Stimulated activated naive CD8-positive, alpha-beta T cell treated with anti-CD3 and anti-CD28 coated beads, Interleukin-15, amount 100 ng/mL, for 72 hours (primary cell): ENCODE data around the gene POLDIP3.
"Not testable (repeated sequence)": the region's sequence is repeated elsewhere in the genome, so short reads cannot be mapped to it uniquely, and the experiment has no call there.

Source experiments
- ATAC-seq: fragments of 150-1000 bp; cut with Tn5 transposase; 2 replicates; pipeline ENCODE4 v1.10.0; 2021; ENCODE audit warnings: mild to moderate bottlenecking, moderate library complexity
- DNase-seq, 2 donors: peaks; one replicate each; pipeline ENCODE4 v3.0.0; 2021 to 2022
- H3K27ac Mint-ChIP-seq, 2 donors: one replicate each; pipeline ENCODE4 v1.8.0; 2022; ENCODE audit warnings: mild to moderate bottlenecking in 2 of 2, mixed read lengths in 2 of 2, moderate library complexity in 2 of 2
- H3K27me3 Mint-ChIP-seq: one replicate; pipeline ENCODE4 v1.8.0; 2022; ENCODE audit warnings: mixed read lengths
- H3K4me1 Mint-ChIP-seq: one replicate; pipeline ENCODE4 v1.8.0; 2022; ENCODE audit warnings: mild to moderate bottlenecking, mixed read lengths
- H3K4me3 Mint-ChIP-seq, 2 donors: one replicate each; pipeline ENCODE4 v1.8.0; 2022; ENCODE audit warnings: mild to moderate bottlenecking in 2 of 2, mixed read lengths in 2 of 2, moderate library complexity in 1 of 2
- H3K9me3 Mint-ChIP-seq, 2 donors: one replicate each; pipeline ENCODE4 v1.8.0; 2022; ENCODE audit warnings: mixed read lengths in 2 of 2

POLDIP3 gene

DNA sequence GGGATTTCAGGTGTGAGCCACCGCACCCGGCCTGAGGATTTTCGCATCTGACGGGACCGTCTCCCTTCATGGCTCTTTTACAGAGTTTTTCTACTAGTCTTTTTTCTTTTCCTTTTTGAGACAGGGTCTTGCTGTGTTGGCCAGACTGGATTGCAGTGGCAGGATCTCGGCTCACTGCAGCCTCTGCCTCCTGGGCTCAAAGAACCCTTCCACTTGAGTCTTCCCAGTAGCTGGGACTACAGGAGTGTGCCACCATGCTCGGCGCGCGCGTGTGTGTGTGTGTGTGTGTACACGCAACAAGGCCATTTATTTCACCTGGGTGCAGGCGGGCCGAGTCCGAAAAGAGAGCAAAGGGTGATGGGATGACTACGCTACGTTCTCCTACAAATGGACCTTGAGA, 50.0 kb downstream of the POLDIP3 start:
- DNase-seq (no peak), ATAC-seq (no peak)
- no peak overlapping the region for H3K4me3 Mint-ChIP-seq
- H3K27ac Mint-ChIP-seq: no peak overlapping the region
- H3K4me1 Mint-ChIP-seq: peaks cover 13% of the 10 kb centered on the region
- H3K9me3 Mint-ChIP-seq: no peaks in the 10 kb centered on the region
- no peaks in the 10 kb centered on the region for H3K27me3 Mint-ChIP-seq

DNA sequence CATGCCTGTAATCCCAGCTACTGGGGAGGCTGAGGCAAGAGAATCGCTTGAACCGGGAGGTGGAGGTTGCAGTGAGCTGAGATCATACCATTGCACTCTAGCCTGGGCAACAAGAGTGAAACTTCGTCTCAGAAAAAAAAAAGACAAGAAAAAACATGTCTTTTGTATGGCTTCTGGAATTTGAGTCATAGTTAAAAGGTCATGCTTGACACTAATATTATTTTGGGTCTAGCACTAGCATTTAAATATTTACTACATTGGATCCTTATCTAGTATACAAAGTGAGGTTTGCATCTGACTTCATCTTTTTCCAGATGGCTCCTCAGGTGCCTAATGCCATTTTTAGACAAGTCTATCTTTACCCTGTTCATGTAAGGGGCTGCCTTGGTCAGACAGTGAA, 50.7 kb downstream of the POLDIP3 start:
- not testable (repeated sequence) for DNase-seq, H3K4me3 Mint-ChIP-seq, ATAC-seq, H3K27ac Mint-ChIP-seq, H3K27me3 Mint-ChIP-seq, H3K9me3 Mint-ChIP-seq
- peaks cover 13% of the 10 kb centered on the region for H3K4me1 Mint-ChIP-seq

DNA sequence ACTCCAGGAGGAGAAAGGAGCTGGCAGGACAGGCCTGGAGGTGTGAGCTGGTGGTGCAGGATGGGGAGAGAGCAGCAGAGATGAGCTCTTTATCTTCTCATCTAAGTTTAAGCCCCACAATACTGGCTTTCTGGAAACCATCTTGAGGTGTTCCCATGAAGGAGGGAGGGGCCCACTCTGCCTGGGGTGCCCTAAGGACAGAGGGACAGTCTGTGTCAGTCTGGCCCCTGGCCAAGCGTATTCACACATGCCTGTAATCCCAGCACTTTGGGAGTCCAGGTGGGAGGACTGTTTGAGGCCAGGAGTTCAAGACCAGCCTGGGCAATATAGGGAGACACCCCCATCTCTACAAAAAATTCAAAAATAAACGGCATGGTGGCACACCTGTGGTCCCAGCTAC, 52.0 kb downstream of the POLDIP3 start:
- DNase-seq (no peak), ATAC-seq (no peak)
- H3K27ac Mint-ChIP-seq: peak overlapping the region in 1 of 2 donors; percentile 59
- no peaks in the 10 kb centered on the region for H3K27me3 Mint-ChIP-seq
- H3K4me3 Mint-ChIP-seq: no peak overlapping the region
- H3K4me1 Mint-ChIP-seq: peaks cover 13% of the 10 kb centered on the region
- H3K9me3 Mint-ChIP-seq: no peaks in the 10 kb centered on the region

DNA sequence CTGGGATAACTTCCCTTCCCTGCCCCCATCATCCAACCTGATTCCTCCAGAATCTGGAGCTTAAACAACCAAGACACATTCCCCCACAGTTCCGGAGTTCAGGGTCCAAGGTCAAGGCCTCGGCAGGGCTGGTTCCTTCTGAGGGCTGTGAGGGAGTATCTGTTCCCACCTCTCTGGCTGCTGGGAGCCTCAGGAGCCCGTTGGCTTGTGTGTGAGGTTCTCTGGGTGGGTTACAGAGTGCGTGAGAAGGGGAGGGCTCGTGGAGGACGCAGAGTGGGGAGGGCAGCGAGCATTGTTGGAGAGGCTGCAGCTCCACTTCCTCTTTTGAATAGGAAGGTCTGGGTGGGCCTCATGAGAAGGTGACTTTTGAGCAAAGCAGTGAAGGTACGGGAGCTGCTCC, 52.4 kb downstream of the POLDIP3 start:
- Mint-ChIP-seq H3K27ac (no peak overlapping the region), H3K4me1 (peaks cover 13% of the 10 kb centered on the region), H3K9me3 (no peaks in the 10 kb centered on the region), H3K4me3 (no peak overlapping the region), H3K27me3 (no peaks in the 10 kb centered on the region)
- DNase-seq: no peak
- no peak for ATAC-seq

DNA sequence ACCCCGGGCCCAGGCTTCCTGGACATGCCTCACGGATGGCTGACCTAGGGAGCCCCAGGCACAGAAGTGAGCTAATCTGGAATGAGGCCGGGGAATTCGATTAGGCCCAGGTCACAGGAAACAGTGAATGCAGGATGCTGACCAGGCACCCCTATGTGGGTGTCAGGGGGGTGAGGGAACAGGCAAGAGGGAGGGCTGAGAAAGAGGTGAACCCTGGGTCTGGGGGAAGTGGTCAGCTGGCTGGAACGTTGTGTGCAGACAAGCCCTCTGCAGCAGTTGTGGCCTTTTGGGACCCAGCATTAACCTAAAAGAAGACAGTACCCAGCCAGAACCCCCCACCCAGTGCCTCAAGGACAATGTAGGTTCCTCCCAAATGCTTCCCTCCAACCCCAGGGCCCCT, 52.8 kb downstream of the POLDIP3 start:
- no peak for DNase-seq
- Mint-ChIP-seq H3K27ac (peak overlapping the region in 1 of 2 donors; percentile 54), H3K27me3 (no peaks in the 10 kb centered on the region), H3K4me3 (no peak overlapping the region), H3K4me1 (peaks cover 13% of the 10 kb centered on the region), H3K9me3 (no peaks in the 10 kb centered on the region)
- ATAC-seq: no peak

DNA sequence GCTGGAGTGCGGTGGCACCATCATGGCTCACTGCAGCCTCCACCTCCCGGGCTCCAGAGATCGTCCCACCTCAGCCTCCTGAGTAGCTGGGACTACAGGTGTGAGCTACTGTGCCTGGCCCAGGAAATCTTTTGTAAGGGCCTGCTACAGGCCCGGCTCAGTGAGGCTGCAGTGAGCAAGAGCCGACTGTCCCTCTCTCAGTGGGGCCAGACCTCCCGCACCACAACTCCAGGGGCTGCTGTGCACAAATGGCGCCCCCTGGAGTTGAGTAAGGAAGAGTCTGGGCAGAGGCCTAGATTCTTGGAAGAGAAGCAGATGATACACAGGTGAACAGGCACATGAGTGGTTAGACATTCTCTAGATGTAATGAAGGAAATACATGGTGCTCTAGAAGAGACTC, 53.9 kb downstream of the POLDIP3 start:
- H3K4me1 Mint-ChIP-seq: peaks cover 13% of the 10 kb centered on the region
- H3K9me3 Mint-ChIP-seq: no peaks in the 10 kb centered on the region
- no peak for DNase-seq
- H3K4me3 Mint-ChIP-seq: no peak overlapping the region
- peak overlapping the region in 1 of 2 donors; percentile 49 for H3K27ac Mint-ChIP-seq
- H3K27me3 Mint-ChIP-seq: no peaks in the 10 kb centered on the region
- peak; percentile 64 for ATAC-seq

DNA sequence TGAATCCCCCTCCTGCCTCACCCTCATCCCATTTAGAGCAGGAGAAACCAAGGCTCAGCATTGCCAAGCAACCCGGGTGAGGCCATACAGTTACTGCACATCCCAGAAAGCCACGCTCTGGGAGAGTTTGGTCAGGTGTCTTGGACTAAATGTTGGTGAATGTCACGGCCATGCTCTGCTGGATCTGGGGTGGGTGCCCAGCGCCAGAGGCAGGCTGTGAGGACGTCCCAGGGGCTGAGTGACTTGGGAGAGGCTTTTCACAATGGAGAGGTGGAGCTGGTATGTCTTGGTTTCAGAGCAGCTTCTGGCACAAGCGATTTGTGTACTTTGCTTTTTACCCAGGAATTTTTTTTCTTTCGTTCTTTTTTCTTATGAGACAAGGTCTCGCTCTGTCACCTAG, 54.3 kb downstream of the POLDIP3 start:
- Mint-ChIP-seq H3K27ac (peak overlapping the region in 1 of 2 donors; percentile 49), H3K9me3 (no peaks in the 10 kb centered on the region), H3K4me1 (peaks cover 13% of the 10 kb centered on the region), H3K27me3 (no peaks in the 10 kb centered on the region), H3K4me3 (no peak overlapping the region)
- ATAC-seq: no peak
- DNase-seq: no peak

DNA sequence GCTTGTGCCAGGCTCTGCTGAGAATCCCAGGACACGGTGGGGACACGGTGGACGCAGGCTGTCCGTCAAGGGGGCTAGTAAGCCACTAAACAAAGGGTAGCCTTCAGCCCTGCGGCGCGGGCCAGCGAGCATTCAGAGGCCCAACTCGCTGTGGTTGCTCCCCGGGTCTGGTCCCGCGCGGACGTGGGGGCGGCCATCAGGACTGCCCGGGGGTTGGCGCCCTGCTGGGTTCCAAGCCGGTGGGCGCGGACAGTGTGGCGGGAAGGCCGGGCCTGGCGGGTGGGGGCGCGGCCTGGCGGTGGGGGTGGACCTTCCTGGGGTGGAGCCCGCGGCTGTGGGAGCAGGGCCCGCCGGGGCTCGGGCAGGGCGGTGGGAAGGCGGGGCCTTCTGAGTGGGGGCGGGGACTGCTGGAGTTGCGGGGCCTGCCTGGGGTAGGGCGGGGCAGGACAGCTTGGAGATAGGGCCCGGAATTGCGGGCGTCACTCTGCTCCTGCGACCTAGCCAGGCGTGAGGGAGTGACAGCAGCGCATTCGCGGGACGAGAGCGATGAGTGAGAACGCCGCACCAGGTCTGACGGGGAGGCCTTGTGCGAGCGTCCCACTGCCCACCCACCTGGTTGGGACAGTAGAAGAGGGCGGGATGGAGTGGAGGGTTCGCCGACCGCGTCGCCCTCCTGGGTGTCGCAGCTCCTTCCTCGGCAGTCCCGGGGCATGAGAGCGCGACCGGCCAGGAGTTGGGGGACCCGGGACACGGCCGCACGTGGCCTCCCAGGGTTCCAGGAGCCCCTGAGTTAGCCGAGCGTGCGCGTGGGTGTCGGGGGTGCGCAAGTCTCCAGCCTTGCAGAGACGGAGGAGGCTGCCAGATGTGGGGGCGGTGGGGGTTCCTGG, 61.0 kb downstream of the POLDIP3 start, which contains the start of gene SERHL2:
Gene SERHL2, plus strand, starts transcription at position 482 of the 887 bp plus-strand sequence. Its CDS starts 65 bp downstream, at position 547.
- Mint-ChIP-seq H3K4me3 (peak within 1 kb of the TSS; percentile 87 to 90), H3K9me3 (no peaks in the 10 kb centered on the region), H3K27ac (peak within 1 kb of the TSS; percentile 12 to 33), H3K27me3 (peaks cover 7% of the 10 kb centered on the region), H3K4me1 (peaks cover 24% of the 10 kb centered on the region)
- peak; percentile 76 to 78 for DNase-seq
- ATAC-seq: peak; percentile 95

DNA sequence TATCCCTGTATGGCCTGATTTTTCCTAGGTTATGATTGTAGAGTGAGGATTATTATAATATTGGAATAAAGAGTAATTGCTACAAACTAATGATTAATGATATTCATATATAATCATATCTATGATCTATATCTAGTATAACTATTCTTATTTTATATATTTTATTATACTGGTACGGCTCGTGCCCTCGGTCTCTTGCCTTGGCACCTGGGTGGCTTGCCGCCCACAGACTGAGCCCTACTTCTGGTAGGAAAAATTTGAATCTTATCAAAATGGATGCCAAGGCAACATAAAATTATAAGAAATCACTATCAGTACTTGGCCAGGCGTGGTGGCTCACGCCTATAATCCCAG, 62.4 kb downstream of the POLDIP3 start:
- H3K9me3 Mint-ChIP-seq, DNase-seq, H3K27ac Mint-ChIP-seq, H3K27me3 Mint-ChIP-seq, ATAC-seq: not testable (repeated sequence)
- peaks cover 24% of the 10 kb centered on the region for H3K4me1 Mint-ChIP-seq
- peak overlapping the region; percentile 58 to 70 for H3K4me3 Mint-ChIP-seq

DNA sequence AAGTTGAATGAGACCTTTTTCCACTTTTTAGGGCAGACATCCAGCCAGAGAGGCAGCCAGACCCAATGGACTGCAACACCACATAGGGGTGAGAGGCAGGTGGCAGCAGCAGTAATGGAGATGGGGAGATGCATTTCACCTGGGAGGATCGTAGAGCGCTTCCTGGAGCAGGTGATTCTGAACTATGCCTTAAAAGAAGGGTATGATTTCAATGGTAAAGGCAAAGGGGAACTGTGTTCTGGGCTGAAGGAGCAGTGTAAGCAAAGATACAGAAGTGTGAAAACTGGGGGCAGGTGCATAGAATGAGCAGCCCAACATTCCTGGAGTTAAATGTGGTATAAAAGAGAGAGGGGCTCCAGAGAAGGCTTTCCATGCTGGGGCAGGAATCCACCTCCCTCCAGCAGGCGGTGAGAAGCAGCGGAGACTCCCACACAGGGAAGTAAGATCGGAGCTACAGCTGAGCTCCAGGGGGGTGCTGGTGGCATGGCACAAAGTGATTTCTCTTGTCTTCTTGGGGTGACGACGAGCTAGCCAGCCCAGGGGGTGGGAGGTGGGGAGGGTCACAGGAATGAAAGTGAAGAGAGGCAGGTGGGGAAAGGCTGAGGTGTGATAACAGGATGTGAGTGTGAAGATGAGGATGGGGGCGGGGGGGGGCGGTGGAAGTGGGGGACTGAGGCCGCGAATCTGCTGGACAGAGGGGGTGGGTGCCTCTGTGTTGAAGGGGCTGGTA, 65.2 kb downstream of the POLDIP3 start:
- Mint-ChIP-seq H3K9me3 (no peaks in the 10 kb centered on the region), H3K4me3 (no peak overlapping the region), H3K4me1 (peaks cover 24% of the 10 kb centered on the region), H3K27ac (peak overlapping the region in 1 of 2 donors; percentile 30), H3K27me3 (peaks cover 7% of the 10 kb centered on the region)
- DNase-seq (no peak), ATAC-seq (no peak)

DNA sequence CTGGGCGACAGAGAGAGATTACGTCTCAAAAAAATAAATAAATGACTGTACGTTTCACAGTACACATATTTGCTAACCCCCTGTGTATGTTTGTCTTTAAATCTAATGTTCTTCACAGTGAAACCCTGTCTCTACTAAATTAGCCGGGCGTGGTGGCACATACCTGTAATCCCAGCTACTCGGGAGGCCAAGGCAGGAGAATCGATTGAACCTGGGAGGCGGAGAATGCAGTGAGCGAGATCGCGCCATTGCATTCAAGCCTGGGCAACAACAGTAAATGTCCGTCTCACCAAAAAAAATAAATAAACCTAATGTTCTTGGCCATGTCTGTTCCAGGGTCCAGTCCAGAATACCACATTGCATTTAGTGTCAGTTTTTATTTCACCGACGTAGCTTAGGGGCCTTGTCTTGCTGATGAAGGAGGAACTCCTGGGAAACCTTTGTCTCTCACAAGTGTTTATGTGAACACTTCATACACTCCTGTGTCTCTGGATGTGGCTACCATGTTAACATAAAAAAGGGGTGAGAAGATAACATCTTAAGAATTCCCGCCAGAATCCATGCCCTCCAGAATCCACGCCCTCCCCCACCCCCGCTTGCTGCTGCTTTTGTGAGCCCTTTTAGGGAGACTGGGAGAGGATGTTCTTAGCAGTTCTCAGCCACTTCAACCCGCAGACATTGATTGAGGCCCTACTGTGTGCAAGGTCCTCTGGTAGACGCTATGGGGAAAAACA, 65.9 kb downstream of the POLDIP3 start:
- DNase-seq (no peak), ATAC-seq (no peak)
- Mint-ChIP-seq H3K9me3 (no peaks in the 10 kb centered on the region), H3K4me3 (no peak overlapping the region), H3K27me3 (peaks cover 7% of the 10 kb centered on the region), H3K4me1 (peaks cover 18% of the 10 kb centered on the region), H3K27ac (no peak overlapping the region)

DNA sequence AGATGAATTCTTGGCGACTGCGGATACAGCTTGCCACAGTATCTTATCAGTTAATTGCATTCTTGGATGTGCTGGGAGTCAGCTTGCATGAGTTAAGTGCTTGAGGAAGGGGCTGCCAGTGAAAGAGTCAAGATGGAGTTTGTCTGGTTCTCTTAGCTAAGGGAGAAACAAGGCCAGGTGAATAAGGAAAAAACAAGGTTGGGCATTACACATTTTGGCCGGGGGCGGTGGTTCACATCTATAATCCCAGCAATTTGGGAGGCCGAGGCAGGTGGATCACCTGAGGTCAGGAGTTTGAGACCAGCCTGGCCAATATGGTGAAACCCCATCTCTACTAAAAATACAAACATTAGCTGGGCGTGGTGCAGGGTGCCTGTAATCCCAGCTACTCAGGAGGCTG, 66.6 kb downstream of the POLDIP3 start:
- not testable (repeated sequence) for H3K9me3 Mint-ChIP-seq, ATAC-seq, H3K27me3 Mint-ChIP-seq, H3K4me3 Mint-ChIP-seq, H3K27ac Mint-ChIP-seq, DNase-seq
- H3K4me1 Mint-ChIP-seq: peaks cover 16% of the 10 kb centered on the region

DNA sequence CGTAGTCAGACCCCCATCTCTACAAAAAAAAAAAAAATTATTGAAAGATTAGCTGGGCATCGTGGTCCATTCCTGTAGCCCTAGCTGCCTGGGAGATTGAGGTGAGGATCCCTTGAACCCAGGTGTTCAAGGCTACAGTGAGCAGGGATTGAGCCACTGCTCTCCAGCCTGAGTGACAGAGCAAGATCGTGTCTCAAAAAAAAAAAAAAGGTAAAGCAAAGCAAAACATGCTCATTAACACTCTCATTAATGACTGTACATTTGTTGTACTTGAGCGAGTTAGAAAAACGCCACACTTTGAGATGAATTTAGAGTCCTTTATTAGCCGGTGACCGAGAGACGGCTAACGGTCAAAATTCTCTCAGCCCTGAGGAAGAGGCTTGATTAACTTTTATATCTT, 67.1 kb downstream of the POLDIP3 start:
- no peak overlapping the region for H3K27ac Mint-ChIP-seq
- no peak overlapping the region for H3K4me3 Mint-ChIP-seq
- H3K27me3 Mint-ChIP-seq: peaks cover 7% of the 10 kb centered on the region
- ATAC-seq: no peak
- H3K4me1 Mint-ChIP-seq: peaks cover 16% of the 10 kb centered on the region
- no peaks in the 10 kb centered on the region for H3K9me3 Mint-ChIP-seq
- no peak for DNase-seq

DNA sequence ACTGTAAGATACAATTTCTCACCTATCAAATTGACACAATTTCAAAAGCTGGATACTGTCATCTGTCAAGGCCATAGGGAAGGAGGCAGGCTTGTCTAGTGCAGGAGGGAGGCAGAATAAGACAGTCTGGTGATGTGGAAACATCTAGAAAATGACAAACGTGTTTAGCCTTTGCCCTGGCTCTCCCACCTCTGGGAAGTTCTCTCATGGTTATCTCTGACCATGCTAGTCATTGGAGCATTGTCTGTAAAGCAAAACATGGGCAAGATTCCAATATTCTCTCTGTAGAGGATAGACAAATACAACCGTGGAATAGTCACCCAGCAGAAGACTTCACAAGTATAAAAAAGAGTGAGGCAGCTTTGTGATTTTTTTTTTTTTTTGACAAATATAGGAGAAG, 70.0 kb downstream of the POLDIP3 start:
- H3K27ac Mint-ChIP-seq: no peak overlapping the region
- H3K9me3 Mint-ChIP-seq: no peaks in the 10 kb centered on the region
- H3K27me3 Mint-ChIP-seq: no peaks in the 10 kb centered on the region
- ATAC-seq: no peak
- no peak overlapping the region for H3K4me3 Mint-ChIP-seq
- no peak for DNase-seq
- no peaks in the 10 kb centered on the region for H3K4me1 Mint-ChIP-seq

DNA sequence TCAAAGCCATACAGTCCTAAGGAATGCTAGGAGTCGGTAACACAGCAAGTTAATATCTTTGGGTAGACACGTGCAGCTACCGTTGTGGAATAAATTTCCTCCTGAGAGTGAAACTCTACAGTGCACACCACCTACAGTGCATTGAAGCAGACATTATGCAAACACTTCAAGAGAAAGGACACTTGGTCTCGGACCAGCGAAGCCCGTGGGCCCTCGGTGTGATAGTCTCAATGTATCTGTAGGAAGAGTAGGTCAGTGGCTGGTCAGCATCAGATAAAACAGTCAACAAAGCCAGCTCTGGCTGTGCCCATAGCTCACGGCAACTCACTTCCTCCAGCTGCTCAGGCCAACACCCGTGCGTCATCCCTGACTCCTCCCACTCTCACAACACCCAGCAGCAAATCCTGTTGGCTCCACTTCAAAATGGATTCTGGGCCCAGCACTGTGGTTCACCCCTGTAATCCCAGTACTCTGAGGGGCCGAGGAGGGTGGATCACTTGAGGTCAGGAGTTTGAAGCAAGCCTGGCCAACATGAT, 75.4 kb downstream of the POLDIP3 start:
- DNase-seq, H3K27me3 Mint-ChIP-seq, H3K4me3 Mint-ChIP-seq, H3K27ac Mint-ChIP-seq, H3K9me3 Mint-ChIP-seq: not testable (repeated sequence)
- ATAC-seq: peak; percentile 69
- H3K4me1 Mint-ChIP-seq: peaks cover 14% of the 10 kb centered on the region
